Lung (tissue), 12 donors: ENCODE measurements around the gene MYLK. TPM values are rescaled to one million over a fixed set of nuclear protein-coding genes. Genes with fewer than 3 reads are reported as not detected.
"Not testable (repeated sequence)": the region's sequence is repeated elsewhere in the genome, so short reads cannot be mapped to it uniquely, and the experiment has no call there.

Source experiments
- ATAC-seq: fragments of 200-7000 bp; cut with Tn5 transposase; one replicate; pipeline ENCODE4 v1.9.1; 2020; ENCODE audit warnings: moderate number of reproducible peaks; ENCODE audit not compliant: insufficient read depth, low FRiP score
- DNase-seq, 3 donors: peaks; one replicate each; pipeline ENCODE4 v3.0.0-alpha.2; 2013 to 2017
- H3K27ac ChIP-seq, 2 donors: one replicate each; pipeline ENCODE4 v1.5.1; 2013; ENCODE audit warnings: mild to moderate bottlenecking in 2 of 2, moderate library complexity in 2 of 2, control low read depth in 1 of 2, inconsistent platforms in 1 of 2, low read depth in 1 of 2, low read length in 1 of 2
- H3K27me3 ChIP-seq, 3 donors: one replicate each; pipeline ENCODE4 v1.5.1; 2013; ENCODE audit warnings: low read length in 2 of 3; ENCODE audit not compliant: control insufficient read depth in 3 of 3, insufficient read depth in 3 of 3
- H3K36me3 ChIP-seq, 4 donors: one replicate each; pipeline ENCODE4 v1.5.1; 2013; ENCODE audit warnings: low read length in 4 of 4, mild to moderate bottlenecking in 1 of 4, moderate library complexity in 1 of 4; ENCODE audit not compliant: control insufficient read depth in 4 of 4, insufficient read depth in 4 of 4
- H3K4me1 ChIP-seq, 5 donors: one replicate each; pipeline ENCODE4 v1.5.1; 2013; ENCODE audit warnings: low read length in 5 of 5, mild to moderate bottlenecking in 2 of 5, moderate library complexity in 1 of 5; ENCODE audit not compliant: control insufficient read depth in 5 of 5, insufficient read depth in 5 of 5
- H3K4me3 ChIP-seq: one replicate; pipeline ENCODE4 v1.5.1; 2013; ENCODE audit warnings: mild to moderate bottlenecking, control low read depth, moderate library complexity
- H3K9ac ChIP-seq, 2 donors: one replicate each; pipeline ENCODE4 v1.5.1; 2013; ENCODE audit warnings: low read length in 2 of 2, control low read depth in 1 of 2; ENCODE audit not compliant: insufficient read depth in 1 of 2
- H3K9me3 ChIP-seq, 4 donors: one replicate each; pipeline ENCODE4 v1.5.1; 2013; ENCODE audit warnings: low read length in 3 of 4, mild to moderate bottlenecking in 1 of 4, moderate library complexity in 1 of 4; ENCODE audit not compliant: control insufficient read depth in 4 of 4, insufficient read depth in 3 of 4
- CTCF ChIP-seq: IDR thresholded peaks from 2 replicates; pipeline ENCODE4 v1.5.1; 2012; ENCODE audit warnings: mild to moderate bottlenecking; ENCODE audit errors: control extremely low read depth, extremely low read depth
- WGBS, 2 donors: extraction: QIAGEN DNeasy Blood & Tissue Kit; methylation state at CpG; one replicate each; pipeline ENCODE4 v1.1.7; 2013; 5-methylcytosine and 5-hydroxymethylcytosine counted together
- polyA plus RNA-seq, 2 donors: library from polyadenylated mRNA; stranded (reverse); fragments of 200-250 nt; gene quantifications; one replicate each; pipeline ENCODE4 v1.2.1, GENCODE V29; 2013
- total RNA-seq, 2 donors: library from RNA; depleted of rRNA in 1 of 2; stranded (reverse); fragments of >200 nt in 1 of 2; gene quantifications; one replicate each; pipeline ENCODE4 v1.2.1, GENCODE V29; 2014 to 2021
- donor health status: control.
- donor health status: control.
- donor health status: Bipolar disorder and iron deficiency.
- donor health status: healthy.
- donor health status: DM: yes; HTN: yes; CAD: no.

Gene MYLK
- total and polyA plus RNA-seq, 4 donors = 23.3 to 324 (median 112) TPM

DNA sequence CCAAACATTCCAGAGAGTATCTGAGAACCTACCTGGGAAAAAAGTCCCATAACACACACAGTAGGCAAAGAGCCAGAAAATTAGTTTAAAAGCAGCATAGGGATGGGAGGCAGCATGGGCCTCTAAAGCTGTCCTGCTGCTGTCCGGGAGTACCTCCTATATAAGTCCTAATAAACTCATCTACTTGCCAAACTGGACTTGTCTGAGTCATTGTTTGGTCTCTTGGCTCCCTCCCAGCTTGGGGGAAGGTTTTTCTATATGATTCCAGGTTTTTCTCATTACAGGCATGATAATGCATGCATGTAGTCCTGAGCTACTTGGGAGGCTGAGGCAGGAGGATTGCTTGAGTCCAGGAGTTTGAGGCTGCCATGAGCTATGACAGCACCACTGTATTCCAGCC lies 281.8 kb downstream of the MYLK start:
- Histone ChIP-seq H3K4me1 (peaks cover 0 to 2% (median 0%) of the 10 kb centered on the region in 5 donors), H3K27ac (no peak overlapping the region), H3K9me3 (no peaks in the 10 kb centered on the region), H3K27me3 (no peaks in the 10 kb centered on the region), H3K36me3 (peaks cover 0 to 5% (median 0%) of the 10 kb centered on the region in 4 donors), H3K4me3 (no peak overlapping the region), H3K9ac (no peak overlapping the region)
- no peak for TF ChIP-seq CTCF
- 66 to 75% methylated on average over 1 of the region's 1 CpG for WGBS, 2 donors
- no peak for ATAC-seq
- no peak for DNase-seq

- not testable (repeated sequence) for H3K9me3 ChIP-seq, H3K4me1 ChIP-seq, H3K27me3 ChIP-seq, H3K4me3 ChIP-seq, ATAC-seq, H3K27ac ChIP-seq, H3K36me3 ChIP-seq, DNase-seq, H3K9ac ChIP-seq
Measured at GRCh38 chr3:123600863-123601262, 283.3 kb downstream of the MYLK start.

DNA sequence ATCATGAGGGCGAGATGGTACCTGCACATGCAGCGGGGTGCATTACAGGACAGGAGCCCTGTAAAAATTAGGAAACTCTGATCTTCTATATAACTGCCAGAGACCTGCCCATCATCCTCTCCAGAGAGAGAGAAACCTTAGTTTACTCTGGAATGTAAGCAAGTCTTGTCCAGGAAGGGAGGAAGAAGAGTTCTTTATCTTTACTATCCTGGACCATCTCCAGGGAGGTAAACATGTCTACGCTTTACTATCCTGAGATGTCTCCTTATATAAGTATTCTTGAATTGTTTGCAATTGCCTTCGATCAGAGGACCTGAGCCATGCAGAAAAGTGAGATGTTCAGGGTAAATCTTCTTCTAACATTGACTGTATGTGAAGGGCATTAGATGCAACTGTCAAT lies 286.6 kb downstream of the MYLK start:
- TF ChIP-seq CTCF = no peak
- no peaks in the 10 kb centered on the region for H3K36me3 ChIP-seq
- H3K9me3 ChIP-seq = no peaks in the 10 kb centered on the region
- DNase-seq (no peak), ATAC-seq (no peak)
- H3K4me1 ChIP-seq = peaks cover 0 to 3% (median 0%) of the 10 kb centered on the region in 5 donors
- no peak overlapping the region for H3K4me3 ChIP-seq
- H3K9ac ChIP-seq = no peak overlapping the region
- H3K27me3 ChIP-seq = no peaks in the 10 kb centered on the region
- H3K27ac ChIP-seq = no peak overlapping the region
- WGBS, 2 donors = 84 to 89% methylated on average over 4 of the region's 4 CpGs

DNA sequence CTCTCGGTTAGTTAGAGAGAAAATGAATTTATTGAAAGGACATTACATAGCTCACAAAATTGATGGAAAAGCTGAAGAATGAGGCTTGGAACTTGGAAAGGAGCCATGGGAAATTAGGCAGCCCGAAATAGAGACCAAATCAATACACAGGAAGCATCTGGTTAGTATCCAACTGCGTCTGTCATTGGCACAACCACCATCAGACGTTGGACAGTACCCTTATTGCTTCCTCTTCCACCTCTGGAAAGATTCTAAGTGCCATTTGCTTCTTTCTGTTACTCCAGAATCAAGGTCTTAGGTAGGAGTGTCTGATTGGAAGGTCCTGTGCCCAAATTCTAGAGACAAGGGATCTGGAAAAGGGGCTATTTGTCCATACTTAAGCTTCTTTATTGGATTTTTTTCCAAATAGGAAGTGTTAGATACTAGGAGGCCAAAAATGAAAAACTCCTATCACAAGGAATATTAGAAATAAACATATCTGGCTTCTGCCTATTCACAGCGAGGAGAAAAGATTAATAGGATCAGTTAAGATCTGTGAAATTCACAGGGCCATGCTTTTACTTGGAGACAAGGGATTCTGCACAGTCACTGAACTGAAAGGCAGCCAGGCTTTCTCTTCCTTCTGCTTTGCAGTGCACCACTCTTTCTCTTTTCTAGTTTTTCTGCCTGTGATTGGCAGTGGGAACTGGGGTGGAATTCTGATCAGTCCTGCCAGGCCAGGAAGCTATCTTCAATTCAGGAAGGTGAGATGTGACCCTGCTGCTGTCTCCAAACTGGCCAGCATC lies 288.5 kb downstream of the MYLK start:
- no peak overlapping the region for H3K27ac ChIP-seq
- H3K9me3 ChIP-seq = peaks cover 0 to 5% (median 3%) of the 10 kb centered on the region in 4 donors
- 30 to 58% methylated on average over 5 of the region's 5 CpGs for WGBS, 2 donors
- H3K27me3 ChIP-seq = no peaks in the 10 kb centered on the region
- no peak overlapping the region for H3K4me3 ChIP-seq
- no peak overlapping the region for H3K9ac ChIP-seq
- H3K4me1 ChIP-seq = peaks cover 0 to 3% (median 0%) of the 10 kb centered on the region in 5 donors
- DNase-seq (no peak), ATAC-seq (no peak)
- no peak for TF ChIP-seq CTCF
- peaks cover 0 to 6% (median 3%) of the 10 kb centered on the region in 4 donors for H3K36me3 ChIP-seq
